ENCODE measurements around the gene TIMP1. TPM values are rescaled to one million over a fixed set of nuclear protein-coding genes. Genes with fewer than 3 reads are reported as not detected.
"Not testable (repeated sequence)": the region's sequence is repeated elsewhere in the genome, so short reads cannot be mapped to it uniquely, and the experiment has no call there.

TIMP1 gene
- total RNA-seq, 2 experiments from 2014 or later, result 4.0 to 4.1 TPM

- ChIA-PET CTCF (no interaction called here), POLR2A (no interaction called here)
These were observed 13.5 kb downstream of the TIMP1 start for GRCh38 chrX:47595716-47596251.

GRCh38 chrX:47596256-47596655 is 14.0 kb downstream of the TIMP1 start:
- CTCF ChIA-PET, result no interaction called here
- POLR2A ChIA-PET, result no interaction called here

- ChIA-PET CTCF (no interaction called here), POLR2A (interaction anchor here (0.6 kb wide), 1 partner anchor 394 kb away, joined by 5 read pairs; no protein-coding TSS in a partner anchor)
These were observed 15.0 kb downstream of the TIMP1 start for GRCh38 chrX:47597222-47597621.

- CTCF ChIA-PET, POLR2A ChIA-PET: not testable (repeated sequence)
These were observed 20.9 kb downstream of the TIMP1 start for GRCh38 chrX:47603125-47603524.

- ChIA-PET POLR2A (no interaction called here), CTCF (no interaction called here)
These were observed 22.8 kb downstream of the TIMP1 start for GRCh38 chrX:47605024-47605423.

- CTCF ChIA-PET, result no interaction called here
- POLR2A ChIA-PET, result no interaction called here
These were observed 24.9 kb downstream of the TIMP1 start for GRCh38 chrX:47607091-47607490.

- CTCF ChIA-PET, result no interaction called here
- POLR2A ChIA-PET, result interaction anchor here (0.7 kb wide), 1 partner anchor 52 kb away, joined by 9 read pairs; no protein-coding TSS in a partner anchor
These were observed 26.0 kb downstream of the TIMP1 start for GRCh38 chrX:47608130-47608810.

GRCh38 chrX:47610511-47610910 is 28.3 kb downstream of the TIMP1 start:
- CTCF ChIA-PET, result interaction anchor here (0.6 kb wide), 1 partner anchor 122 kb away, joined by 3 read pairs; no protein-coding TSS in a partner anchor

GRCh38 chrX:47611489-47611888 is 29.3 kb downstream of the TIMP1 start:
- CTCF ChIA-PET, result no interaction called here
- POLR2A ChIA-PET, result no interaction called here

More at GRCh38 chrX:47610511-47610910, 28.3 kb downstream of the TIMP1 start:
- POLR2A ChIA-PET, result no interaction called here

- ChIA-PET POLR2A (no interaction called here), CTCF (no interaction called here)
These were observed 29.7 kb downstream of the TIMP1 start for GRCh38 chrX:47611926-47612325.

GRCh38 chrX:47612418-47612817 is 30.2 kb downstream of the TIMP1 start:
- ChIA-PET POLR2A (no interaction called here), CTCF (no interaction called here)

- ChIA-PET CTCF (interaction anchor here (1.2 kb wide), 1 partner anchor 31 kb away, joined by 3 read pairs; the partner anchor contains the start of gene TIMP1), POLR2A (no interaction called here)
These were observed 30.8 kb downstream of the TIMP1 start for GRCh38 chrX:47613082-47613481.

- ChIA-PET POLR2A (no interaction called here), CTCF (no interaction called here)
These were observed 32.4 kb downstream of the TIMP1 start for GRCh38 chrX:47614618-47615017.

- POLR2A ChIA-PET, result no interaction called here
- CTCF ChIA-PET, result no interaction called here
These were observed 36.8 kb downstream of the TIMP1 start for GRCh38 chrX:47618923-47619485.

GRCh38 chrX:47619486-47620302 is 37.5 kb downstream of the TIMP1 start, which contains the start of gene SYN1:
Gene SYN1, minus strand, starts transcription at chrX:47619857. Its CDS starts 129 bp downstream, at chrX:47619728.
- POLR2A ChIA-PET, result no interaction called here
- CTCF ChIA-PET, result no interaction called here

- CTCF ChIA-PET, result no interaction called here
- POLR2A ChIA-PET, result no interaction called here
These were observed 38.1 kb downstream of the TIMP1 start for GRCh38 chrX:47620303-47620685.

GRCh38 chrX:47621851-47622250 is 39.6 kb downstream of the TIMP1 start:
- POLR2A ChIA-PET, result no interaction called here
- CTCF ChIA-PET, result no interaction called here

GRCh38 chrX:47623540-47624027 is 41.3 kb downstream of the TIMP1 start:
- CTCF ChIA-PET, result no interaction called here
- POLR2A ChIA-PET, result no interaction called here

GRCh38 chrX:47625365-47625764 is 43.1 kb downstream of the TIMP1 start:
- ChIA-PET POLR2A (interaction anchor here (0.8 kb wide), 1 partner anchor 9 kb away, joined by 3 read pairs; no protein-coding TSS in a partner anchor), CTCF (no interaction called here)

- CTCF ChIA-PET, result no interaction called here
- POLR2A ChIA-PET, result no interaction called here
These were observed 46.7 kb downstream of the TIMP1 start for GRCh38 chrX:47628982-47629381.

All from activated CD8-positive, alpha-beta memory T cell treated with anti-CD3 and anti-CD28 coated beads for 36 hours (primary cell).